NCI-H187 treated with DMSO at 0.1 percent for 48 hours (cell line): ENCODE measurements around the gene RNF157.

Source experiments
- DNase-seq: peaks from one replicate; lab custom pipeline; 2025; lab: John Stamatoyannopoulos, UW

RNF157 gene

DNA sequence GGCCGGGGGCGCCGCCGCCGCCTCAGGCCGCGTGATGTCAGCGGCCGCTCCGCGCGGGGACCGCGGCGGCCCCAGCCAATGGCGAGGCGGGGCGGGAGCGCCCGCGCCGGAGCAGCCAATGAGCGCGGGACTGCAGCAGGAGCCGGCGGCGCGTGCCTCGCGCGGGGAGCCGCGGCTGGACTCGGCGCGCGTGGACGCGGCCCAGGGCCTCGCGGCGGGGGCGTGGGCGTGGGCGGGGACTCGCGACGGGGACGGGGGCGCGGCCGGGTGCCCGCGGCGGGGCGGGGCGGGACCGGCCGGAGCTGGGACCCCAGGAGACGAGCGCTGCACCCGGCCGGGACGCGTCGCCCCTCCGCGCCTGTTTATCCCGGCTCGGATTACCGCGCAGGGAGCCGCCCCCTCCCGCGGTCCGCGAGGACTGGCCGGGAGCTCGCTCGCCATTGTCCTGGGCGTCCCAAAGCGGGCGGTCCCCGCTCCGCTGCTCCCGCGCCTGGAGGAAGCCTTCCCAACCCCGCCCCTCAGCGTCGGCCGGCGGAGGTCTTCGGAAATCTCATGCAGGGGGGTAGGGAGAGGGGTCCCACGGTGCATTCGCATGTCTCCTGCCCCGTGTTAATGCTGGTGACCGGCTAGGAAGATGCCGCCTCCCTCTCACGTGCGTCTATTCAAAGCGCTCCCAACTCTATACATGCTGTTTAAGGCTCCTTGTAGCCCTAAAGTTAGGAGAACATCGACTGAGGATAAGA is at the start of gene RNF157:
Gene RNF157 (minus strand): TSS at position 33 of the 743 bp plus-strand sequence. CDS start 253 bp downstream, outside the sequence.
- no peak for DNase-seq

- DNase-seq: no peak
Measured at GRCh38 chr17:76281573-76282371, 41.5 kb upstream of the RNF157 start.

DNA sequence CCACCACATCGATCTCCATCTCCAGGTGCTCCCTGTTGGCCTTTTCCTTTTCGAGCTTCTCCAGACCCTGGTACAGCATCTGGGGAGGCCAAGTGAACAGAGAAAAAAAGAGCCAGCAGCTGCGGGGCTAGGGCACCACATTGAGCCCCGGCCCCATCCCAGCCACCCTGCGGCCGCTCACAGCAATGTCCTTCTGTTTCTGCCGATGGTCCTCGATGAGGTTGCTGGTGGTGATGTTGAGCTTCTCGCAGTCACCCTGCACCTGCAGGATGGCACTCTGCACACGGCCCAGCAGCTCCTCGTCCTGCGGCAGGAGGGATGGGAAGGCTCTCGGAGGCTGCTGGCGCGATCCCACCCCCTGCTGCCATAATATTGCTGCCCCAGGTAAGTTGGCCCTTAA is 40.4 kb upstream of the RNF157 start:
- no peak for DNase-seq

GRCh38 chr17:76279742-76280287 is 39.5 kb upstream of the RNF157 start:
- DNase-seq: no peak

- no peak for DNase-seq
Measured at GRCh38 chr17:76278952-76279741, 38.9 kb upstream of the RNF157 start.

DNA sequence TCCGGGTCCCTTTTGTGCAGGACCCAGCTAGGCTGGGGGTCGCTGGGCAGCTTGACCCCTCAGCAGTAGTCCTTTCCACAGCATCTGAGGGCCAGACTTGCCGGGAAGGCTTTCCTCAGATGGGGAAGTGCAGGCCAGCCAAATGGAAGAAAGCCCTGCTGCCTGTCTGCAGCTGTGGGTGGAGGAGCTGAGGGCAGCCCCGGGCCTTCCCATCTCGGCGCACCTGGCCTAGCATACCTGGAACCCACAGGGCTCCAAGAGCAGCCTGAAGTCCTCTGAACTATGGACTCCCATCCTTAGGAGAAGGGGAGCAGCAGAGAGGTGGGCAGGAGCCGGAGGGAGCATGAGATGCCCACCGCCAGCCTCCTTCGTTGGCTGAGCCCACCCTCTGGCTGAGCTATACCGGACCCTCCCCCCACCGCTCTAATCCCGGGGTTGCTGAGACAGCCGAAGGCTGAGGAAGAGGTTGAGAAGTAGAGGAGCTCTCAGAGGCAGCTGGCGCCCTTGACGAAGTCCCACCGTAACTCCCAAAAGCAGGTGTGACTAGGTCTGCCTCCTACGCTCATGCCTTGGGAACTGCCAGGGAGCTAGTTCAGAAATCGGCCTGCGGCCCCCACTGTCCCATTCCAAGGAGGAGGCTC is 38.1 kb upstream of the RNF157 start:
- no peak for DNase-seq

GRCh38 chr17:76277300-76278267 is 37.3 kb upstream of the RNF157 start:
- DNase-seq: no peak

GRCh38 chr17:76276461-76277299 is 36.4 kb upstream of the RNF157 start:
- no peak for DNase-seq

GRCh38 chr17:76276069-76276431 is 35.8 kb upstream of the RNF157 start:
- DNase-seq: no peak

DNA sequence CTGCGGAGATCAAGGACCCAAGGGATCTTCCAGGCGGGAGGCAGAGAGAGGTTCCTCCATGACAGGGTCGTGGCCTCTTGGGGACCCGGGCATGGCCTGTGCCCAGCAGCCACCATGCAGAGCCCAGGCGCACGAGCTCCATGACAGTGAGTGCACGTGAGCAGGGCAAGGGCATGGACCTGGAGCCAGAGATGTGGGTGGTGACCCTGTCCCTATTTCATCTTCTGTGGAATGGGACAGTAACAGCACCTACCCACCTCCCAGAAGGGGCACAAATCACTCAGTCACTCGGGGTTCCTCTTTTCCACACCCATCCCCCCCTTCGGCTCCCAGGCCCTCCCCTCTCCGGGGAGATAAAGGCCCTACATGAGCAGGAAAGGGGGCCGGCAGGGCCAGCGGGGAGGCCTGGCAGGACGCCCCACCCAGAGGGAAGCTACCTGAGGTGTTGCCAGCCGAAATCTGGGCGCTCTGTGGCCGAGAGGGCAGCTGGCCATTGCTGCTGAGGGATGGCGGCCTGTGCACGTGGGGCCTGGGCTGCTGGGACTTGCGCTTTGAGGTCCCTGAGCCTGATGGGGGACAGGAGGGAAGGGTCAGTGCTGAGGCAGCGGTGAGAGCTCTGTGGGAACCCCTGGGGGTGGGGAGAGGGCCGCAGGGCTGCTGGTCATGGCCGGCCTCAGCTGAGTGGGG is 35.2 kb upstream of the RNF157 start:
- DNase-seq: no peak

- DNase-seq: no peak
Measured at GRCh38 chr17:76274112-76274956, 34.0 kb upstream of the RNF157 start.

DNA sequence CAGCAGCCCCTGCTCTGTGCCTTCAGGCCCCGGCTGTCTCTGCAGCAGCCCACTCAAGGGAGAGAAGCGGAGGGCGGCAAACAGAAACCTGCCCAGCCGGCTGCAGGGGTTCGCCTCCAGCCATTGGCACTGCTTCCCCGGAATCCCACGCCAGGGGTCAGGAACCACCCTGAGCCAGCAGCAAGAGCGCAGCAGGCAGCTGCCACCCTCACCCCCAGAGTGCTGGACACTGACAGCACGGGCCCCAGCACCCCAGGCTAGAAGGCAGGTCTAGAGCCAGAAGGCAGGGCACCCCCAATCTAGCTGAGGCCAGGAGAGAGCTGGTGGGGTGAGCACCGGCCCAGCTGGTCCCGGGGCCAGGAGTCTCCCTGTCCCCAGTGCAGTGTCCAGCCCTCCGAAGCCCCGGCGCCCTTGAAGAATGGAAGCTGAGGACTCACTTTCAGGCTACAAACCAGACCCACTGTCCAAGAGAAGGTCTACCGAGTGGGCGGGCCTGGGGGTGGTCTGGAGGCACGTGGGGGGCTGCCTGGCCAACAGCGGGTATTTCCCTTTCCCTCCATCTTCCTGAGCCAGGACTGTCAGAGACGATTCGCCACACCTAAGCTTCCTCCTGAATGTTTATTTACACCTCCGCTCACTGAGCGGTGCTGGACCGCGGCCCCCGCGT is 33.3 kb upstream of the RNF157 start:
- DNase-seq: no peak

GRCh38 chr17:76272541-76273444 is 32.5 kb upstream of the RNF157 start:
- DNase-seq: no peak

- no peak for DNase-seq
Measured at GRCh38 chr17:76271669-76272540, 31.6 kb upstream of the RNF157 start.
